Osteoblast (primary cell): ENCODE results near the gene RECQL5. TPM values are rescaled to one million over a fixed set of nuclear protein-coding genes. Genes with fewer than 3 reads are reported as not detected.

Source experiments
- DNase-seq: peaks from one replicate; pipeline ENCODE4 v3.0.0; 2011; ENCODE audit warnings: low spot score, mixed read lengths; ENCODE audit not compliant: insufficient read length; ENCODE audit errors: missing footprints
- H2AFZ ChIP-seq: 2 replicates; pipeline ENCODE4 v1.6.0; 2011; ENCODE audit warnings: mild to moderate bottlenecking, low read length
- H3K27ac ChIP-seq: 2 replicates; pipeline ENCODE4 v1.5.1; 2011; ENCODE audit warnings: mild to moderate bottlenecking, low read depth, low read length, moderate library complexity
- H3K27me3 ChIP-seq: 2 replicates; pipeline ENCODE4 v1.6.0; 2012; ENCODE audit warnings: mild to moderate bottlenecking, control low read depth, inconsistent platforms, low read length, moderate library complexity; ENCODE audit not compliant: insufficient read depth
- H3K36me3 ChIP-seq: 2 replicates; pipeline ENCODE4 v1.5.1; 2011; ENCODE audit warnings: mild to moderate bottlenecking, low read length, control low read depth, moderate library complexity; ENCODE audit not compliant: insufficient read depth
- H3K4me1 ChIP-seq: 2 replicates; pipeline ENCODE4 v1.5.1; 2011; ENCODE audit warnings: mild to moderate bottlenecking, low read length, control low read depth, moderate library complexity; ENCODE audit not compliant: insufficient read depth
- H3K4me2 ChIP-seq: 2 replicates; pipeline ENCODE4 v1.6.0; 2011; ENCODE audit warnings: mild to moderate bottlenecking, low read length; ENCODE audit not compliant: insufficient read depth
- H3K4me3 ChIP-seq: fragments of 200-600 bp; sonication (generic); 3 replicates; pipeline ENCODE4 v1.5.1; 2012; ENCODE audit warnings: mild to moderate bottlenecking, low read length, inconsistent platforms; ENCODE audit not compliant: insufficient read depth
- H3K79me2 ChIP-seq: 2 replicates; pipeline ENCODE4 v1.6.0; 2012; ENCODE audit warnings: mild to moderate bottlenecking, low read length, control low read depth, inconsistent platforms; ENCODE audit not compliant: insufficient read depth
- H3K9me3 ChIP-seq: 2 replicates; pipeline ENCODE4 v1.5.1; 2011; ENCODE audit warnings: low read depth, low read length, control low read depth
- H4K20me1 ChIP-seq: 2 replicates; pipeline ENCODE4 v1.6.0; 2012; ENCODE audit warnings: mild to moderate bottlenecking, low read length, control low read depth; ENCODE audit not compliant: insufficient read depth
- total RNA-seq: library from RNA; depleted of rRNA; stranded (reverse); fragments of >200 nt; gene quantifications from 2 replicates; pipeline ENCODE4 v1.2.3, GENCODE V29; 2012
- TF ChIP-seq, protein P1 (sequence below): IDR thresholded peaks from 2 replicates; pipeline ENCODE4 v1.5.1; 2011; ENCODE audit warnings: mild to moderate bottlenecking, low read depth, low read length, moderate library complexity; ENCODE audit errors: extremely low read depth

RECQL5 gene
- total RNA-seq, 1 donor, result 17.7 TPM

DNA sequence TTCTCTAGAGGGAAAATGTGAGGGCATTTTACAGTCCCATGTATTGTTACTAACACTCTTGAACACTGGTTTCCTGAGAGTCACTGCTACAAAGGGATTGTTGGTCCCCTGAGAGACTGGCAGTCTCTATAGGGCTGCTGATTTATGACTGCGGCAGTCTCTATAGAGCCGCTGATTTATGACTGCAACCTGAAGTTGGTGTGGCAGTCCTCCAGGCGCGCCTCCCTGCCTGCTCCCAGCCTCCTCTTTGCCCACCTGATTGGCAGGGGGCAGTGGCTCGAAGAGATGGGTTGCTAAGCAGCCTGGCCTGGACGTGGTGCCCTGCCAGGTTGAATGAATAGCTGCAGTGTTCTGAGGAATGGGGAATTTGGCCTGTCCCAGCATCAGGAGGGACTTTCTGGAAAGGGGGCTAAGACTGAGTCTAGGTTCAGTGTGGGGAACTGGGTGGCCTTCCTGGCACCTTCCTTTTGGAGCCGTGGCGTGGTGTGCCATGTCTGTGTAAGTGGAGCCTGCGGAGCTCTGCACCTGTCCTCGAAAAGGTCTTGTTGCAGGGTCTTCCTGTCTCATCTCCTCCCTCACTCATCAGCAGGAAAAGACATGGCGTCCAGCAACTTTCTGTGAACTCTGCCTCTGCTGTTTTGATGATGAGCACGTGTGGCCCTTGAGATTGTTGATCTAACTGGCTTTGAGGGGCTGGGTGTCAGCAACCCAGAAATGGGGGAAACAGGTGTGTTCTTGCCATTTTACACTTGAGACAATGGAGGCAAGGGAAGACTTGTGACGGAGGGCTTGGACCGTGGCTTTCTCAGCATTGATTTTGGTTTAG is 25.1 kb upstream of the RECQL5 start:
- Histone ChIP-seq H3K4me3 (no peak overlapping the region), H3K79me2 (peaks cover 72% of the 10 kb centered on the region), H3K36me3 (peaks cover 19% of the 10 kb centered on the region), H3K4me1 (peaks cover 64% of the 10 kb centered on the region), H3K4me2 (no peak overlapping the region), H2AFZ (no peak overlapping the region), H3K27ac (no peak overlapping the region), H3K27me3 (no peaks in the 10 kb centered on the region), H3K9me3 (no peaks in the 10 kb centered on the region), H4K20me1 (peaks cover 17% of the 10 kb centered on the region)
- DNase-seq, result no peak
- TF ChIP-seq, protein P1, sequence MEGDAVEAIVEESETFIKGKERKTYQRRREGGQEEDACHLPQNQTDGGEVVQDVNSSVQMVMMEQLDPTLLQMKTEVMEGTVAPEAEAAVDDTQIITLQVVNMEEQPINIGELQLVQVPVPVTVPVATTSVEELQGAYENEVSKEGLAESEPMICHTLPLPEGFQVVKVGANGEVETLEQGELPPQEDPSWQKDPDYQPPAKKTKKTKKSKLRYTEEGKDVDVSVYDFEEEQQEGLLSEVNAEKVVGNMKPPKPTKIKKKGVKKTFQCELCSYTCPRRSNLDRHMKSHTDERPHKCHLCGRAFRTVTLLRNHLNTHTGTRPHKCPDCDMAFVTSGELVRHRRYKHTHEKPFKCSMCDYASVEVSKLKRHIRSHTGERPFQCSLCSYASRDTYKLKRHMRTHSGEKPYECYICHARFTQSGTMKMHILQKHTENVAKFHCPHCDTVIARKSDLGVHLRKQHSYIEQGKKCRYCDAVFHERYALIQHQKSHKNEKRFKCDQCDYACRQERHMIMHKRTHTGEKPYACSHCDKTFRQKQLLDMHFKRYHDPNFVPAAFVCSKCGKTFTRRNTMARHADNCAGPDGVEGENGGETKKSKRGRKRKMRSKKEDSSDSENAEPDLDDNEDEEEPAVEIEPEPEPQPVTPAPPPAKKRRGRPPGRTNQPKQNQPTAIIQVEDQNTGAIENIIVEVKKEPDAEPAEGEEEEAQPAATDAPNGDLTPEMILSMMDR, result no peak

DNA sequence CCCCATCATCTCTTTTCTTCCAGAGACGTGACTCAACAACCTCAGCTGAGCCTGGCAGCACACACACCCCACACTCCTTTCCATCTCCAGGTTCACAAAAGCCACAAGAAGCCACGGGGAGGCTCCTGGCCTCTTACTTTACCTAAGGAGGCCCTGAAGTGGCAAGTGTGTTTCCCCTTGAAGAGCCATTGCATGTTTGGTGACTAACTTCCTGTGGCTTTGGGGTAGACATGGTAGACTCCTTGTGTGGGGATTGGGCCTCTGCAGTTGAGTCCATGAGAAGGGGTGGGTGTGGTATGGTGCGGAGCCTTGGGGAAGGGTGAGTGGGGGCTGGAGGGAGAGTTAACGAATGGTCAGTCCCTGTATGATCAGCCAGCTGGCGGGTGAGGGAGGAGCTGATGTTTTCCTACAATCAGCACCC is 24.4 kb upstream of the RECQL5 start:
- H3K36me3 ChIP-seq, result peaks cover 19% of the 10 kb centered on the region
- DNase-seq, result no peak
- TF ChIP-seq, protein P1, result no peak

DNA sequence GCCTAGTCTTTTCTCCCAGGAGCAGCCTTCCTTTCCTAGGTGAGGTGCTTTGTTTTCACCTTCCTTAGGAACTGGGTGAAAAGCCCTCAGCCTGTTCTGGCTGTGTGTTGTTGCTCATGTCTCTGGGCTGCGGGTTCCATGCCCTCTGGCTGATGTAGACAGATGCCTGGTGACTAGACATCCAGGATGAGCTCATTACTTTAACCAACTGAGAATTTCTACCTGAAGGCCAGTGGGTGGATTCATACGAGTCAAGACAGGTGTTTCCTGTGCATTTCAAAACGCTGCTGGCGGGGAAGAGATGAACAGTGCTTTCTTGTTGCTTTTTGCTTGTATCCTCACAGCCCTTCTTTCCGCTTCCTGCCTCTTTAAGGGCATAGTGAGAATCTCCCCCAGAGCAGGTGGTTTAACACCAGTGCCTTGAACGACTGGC is 22.5 kb upstream of the RECQL5 start:
- peaks cover 75% of the 10 kb centered on the region for H3K4me1 ChIP-seq
- no peak overlapping the region for H2AFZ ChIP-seq
- H3K4me3 ChIP-seq, result no peak overlapping the region
- no peaks in the 10 kb centered on the region for H3K27me3 ChIP-seq
- TF ChIP-seq, protein P1, result no peak
- no peak overlapping the region for H3K27ac ChIP-seq
- no peaks in the 10 kb centered on the region for H3K9me3 ChIP-seq
- no peak for DNase-seq
- peaks cover 5% of the 10 kb centered on the region for H3K36me3 ChIP-seq
- H4K20me1 ChIP-seq, result peaks cover 27% of the 10 kb centered on the region
- no peak overlapping the region for H3K4me2 ChIP-seq
- peaks cover 77% of the 10 kb centered on the region for H3K79me2 ChIP-seq

More for the DNA sequence above, 24.4 kb upstream of the RECQL5 start:
- no peak overlapping the region for H3K27ac ChIP-seq
- peak overlapping the region; percentile 22 for H3K4me2 ChIP-seq
- peaks cover 17% of the 10 kb centered on the region for H4K20me1 ChIP-seq
- H2AFZ ChIP-seq, result no peak overlapping the region
- H3K79me2 ChIP-seq, result peaks cover 77% of the 10 kb centered on the region
- H3K4me1 ChIP-seq, result peaks cover 71% of the 10 kb centered on the region
- H3K27me3 ChIP-seq, result no peaks in the 10 kb centered on the region
- no peak overlapping the region for H3K4me3 ChIP-seq
- H3K9me3 ChIP-seq, result no peaks in the 10 kb centered on the region

DNA sequence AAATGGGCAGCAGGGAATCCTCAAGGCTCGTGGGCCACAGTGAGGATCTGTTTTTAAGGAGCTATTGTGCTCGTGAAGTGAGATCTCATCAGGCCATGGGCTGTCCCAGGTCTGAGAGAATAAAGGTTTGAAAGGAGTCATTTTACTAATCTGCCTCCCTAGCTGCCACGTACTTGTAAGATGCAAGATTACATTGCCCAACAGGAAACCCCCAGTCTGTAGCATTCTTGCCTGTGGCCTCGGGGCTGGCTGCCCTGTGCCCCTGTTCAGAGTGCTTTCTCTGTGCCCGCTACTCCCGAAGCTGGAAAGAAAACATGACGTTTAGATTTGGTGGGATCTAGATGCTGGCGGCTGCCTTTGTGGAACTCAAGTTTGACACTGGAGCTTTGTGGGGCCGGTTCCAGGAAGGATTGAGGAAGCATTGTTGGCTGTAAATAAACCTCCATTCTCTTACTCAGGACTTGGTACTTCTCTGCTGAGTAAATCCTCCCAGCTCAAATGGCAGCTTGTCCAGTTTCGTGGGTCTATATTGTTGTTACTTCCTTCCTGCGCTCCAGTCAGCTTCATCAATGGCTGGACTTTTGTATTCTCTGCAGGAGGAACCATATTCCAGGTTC is 21.4 kb upstream of the RECQL5 start:
- H4K20me1 ChIP-seq, result peaks cover 33% of the 10 kb centered on the region
- H2AFZ ChIP-seq, result peak overlapping the region; percentile 18
- TF ChIP-seq, protein P1, result no peak
- no peaks in the 10 kb centered on the region for H3K27me3 ChIP-seq
- H3K36me3 ChIP-seq, result peaks cover 4% of the 10 kb centered on the region
- no peaks in the 10 kb centered on the region for H3K9me3 ChIP-seq
- H3K27ac ChIP-seq, result peak overlapping the region; percentile 63
- H3K4me1 ChIP-seq, result peaks cover 75% of the 10 kb centered on the region
- no peak overlapping the region for H3K4me3 ChIP-seq
- DNase-seq, result no peak
- H3K79me2 ChIP-seq, result peaks cover 83% of the 10 kb centered on the region
- H3K4me2 ChIP-seq, result no peak overlapping the region
